ENCODE measurements around the gene KPNA1. TPM values are rescaled to one million over a fixed set of nuclear protein-coding genes. Genes with fewer than 3 reads are reported as not detected.

KPNA1 gene
- total and polyA plus RNA-seq, 2 of the 13 experiments (the other 11 are each of a cell fraction or from before 2014, with no cell fraction given), result 15.4 to 30.0 TPM

DNA sequence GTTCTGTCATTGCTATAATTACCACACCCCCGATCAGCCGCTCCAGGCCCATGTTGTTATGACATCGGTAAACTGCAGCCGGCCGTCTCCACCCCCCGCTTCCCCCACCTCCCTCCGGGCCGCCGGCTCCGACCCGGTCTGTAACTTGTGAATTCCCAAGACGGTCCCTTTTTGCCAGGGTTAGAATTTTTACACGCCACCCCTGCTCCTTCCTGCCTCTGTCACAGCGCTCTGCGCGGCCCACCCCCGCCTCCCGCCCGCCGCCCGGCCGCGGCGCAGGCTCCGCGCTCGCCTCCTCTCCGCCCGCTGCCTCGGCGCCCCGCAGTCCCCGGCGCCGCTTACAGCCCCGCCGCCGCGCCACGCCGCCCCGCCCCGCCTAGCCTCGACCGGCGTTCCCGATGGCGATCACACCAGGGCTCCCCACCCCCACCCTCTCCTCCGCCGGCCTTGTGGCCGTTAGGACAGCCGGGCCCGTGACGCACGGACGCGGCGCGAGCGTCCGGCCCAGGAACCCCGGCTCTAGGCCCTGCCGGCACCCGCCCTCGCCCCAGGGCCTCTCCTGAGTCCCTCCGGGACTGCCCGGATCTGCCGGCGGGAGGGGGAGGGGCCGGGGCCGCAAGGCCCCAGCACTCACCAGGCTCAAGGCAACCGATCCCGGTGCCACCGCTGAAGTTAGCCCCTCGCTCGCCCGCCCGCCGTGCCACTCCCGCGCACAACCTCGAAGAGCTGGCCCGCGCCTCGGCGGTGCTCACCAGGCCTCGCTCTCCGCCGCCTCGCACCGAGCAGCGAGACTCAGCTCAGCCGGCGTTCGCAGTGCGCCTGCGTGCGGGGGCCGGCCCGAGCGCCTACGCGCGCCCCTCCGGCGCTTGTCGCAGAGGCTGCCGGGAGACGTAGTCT, at the start of gene KPNA1 (continued):
- TF ChIP-seq ZBTB3 (CRISPR knock-in tag; IDR thresholded peaks at IDR 0.05; ENCODE audit: borderline replicate concordance, low read depth), result no peak
- TF ChIP-seq, protein P1, sequence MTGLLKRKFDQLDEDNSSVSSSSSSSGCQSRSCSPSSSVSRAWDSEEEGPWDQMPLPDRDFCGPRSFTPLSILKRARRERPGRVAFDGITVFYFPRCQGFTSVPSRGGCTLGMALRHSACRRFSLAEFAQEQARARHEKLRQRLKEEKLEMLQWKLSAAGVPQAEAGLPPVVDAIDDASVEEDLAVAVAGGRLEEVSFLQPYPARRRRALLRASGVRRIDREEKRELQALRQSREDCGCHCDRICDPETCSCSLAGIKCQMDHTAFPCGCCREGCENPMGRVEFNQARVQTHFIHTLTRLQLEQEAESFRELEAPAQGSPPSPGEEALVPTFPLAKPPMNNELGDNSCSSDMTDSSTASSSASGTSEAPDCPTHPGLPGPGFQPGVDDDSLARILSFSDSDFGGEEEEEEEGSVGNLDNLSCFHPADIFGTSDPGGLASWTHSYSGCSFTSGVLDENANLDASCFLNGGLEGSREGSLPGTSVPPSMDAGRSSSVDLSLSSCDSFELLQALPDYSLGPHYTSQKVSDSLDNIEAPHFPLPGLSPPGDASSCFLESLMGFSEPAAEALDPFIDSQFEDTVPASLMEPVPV (CRISPR knock-in tag; IDR thresholded peaks at IDR 0.05), result peak; percentile 53; the same call in 1 of the 2 replicates
- peak; percentile 67 for TF ChIP-seq ZNF263 (CRISPR knock-in tag; IDR thresholded peaks at IDR 0.05)
- TF ChIP-seq MED13 (CRISPR knock-in tag; IDR thresholded peaks at IDR 0.05), result no peak
- 0 out of 2 replicates have a peak, but pooled peaks have one; percentile 54 for TF ChIP-seq MYNN (CRISPR knock-in tag; IDR thresholded peaks at IDR 0.05; ENCODE audit: low read depth)
- TF ChIP-seq, protein P2, sequence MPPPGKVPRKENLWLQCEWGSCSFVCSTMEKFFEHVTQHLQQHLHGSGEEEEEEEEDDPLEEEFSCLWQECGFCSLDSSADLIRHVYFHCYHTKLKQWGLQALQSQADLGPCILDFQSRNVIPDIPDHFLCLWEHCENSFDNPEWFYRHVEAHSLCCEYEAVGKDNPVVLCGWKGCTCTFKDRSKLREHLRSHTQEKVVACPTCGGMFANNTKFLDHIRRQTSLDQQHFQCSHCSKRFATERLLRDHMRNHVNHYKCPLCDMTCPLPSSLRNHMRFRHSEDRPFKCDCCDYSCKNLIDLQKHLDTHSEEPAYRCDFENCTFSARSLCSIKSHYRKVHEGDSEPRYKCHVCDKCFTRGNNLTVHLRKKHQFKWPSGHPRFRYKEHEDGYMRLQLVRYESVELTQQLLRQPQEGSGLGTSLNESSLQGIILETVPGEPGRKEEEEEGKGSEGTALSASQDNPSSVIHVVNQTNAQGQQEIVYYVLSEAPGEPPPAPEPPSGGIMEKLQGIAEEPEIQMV (CRISPR knock-in tag; IDR thresholded peaks at IDR 0.05; ENCODE audit: low read depth), result no peak
- no peak for TF ChIP-seq ZNF333 (CRISPR knock-in tag; IDR thresholded peaks at IDR 0.05; ENCODE audit: borderline replicate concordance)
- peak; percentile 43 for TF ChIP-seq PHF20 (CRISPR knock-in tag; IDR thresholded peaks at IDR 0.05)
- TF ChIP-seq, protein P3, sequence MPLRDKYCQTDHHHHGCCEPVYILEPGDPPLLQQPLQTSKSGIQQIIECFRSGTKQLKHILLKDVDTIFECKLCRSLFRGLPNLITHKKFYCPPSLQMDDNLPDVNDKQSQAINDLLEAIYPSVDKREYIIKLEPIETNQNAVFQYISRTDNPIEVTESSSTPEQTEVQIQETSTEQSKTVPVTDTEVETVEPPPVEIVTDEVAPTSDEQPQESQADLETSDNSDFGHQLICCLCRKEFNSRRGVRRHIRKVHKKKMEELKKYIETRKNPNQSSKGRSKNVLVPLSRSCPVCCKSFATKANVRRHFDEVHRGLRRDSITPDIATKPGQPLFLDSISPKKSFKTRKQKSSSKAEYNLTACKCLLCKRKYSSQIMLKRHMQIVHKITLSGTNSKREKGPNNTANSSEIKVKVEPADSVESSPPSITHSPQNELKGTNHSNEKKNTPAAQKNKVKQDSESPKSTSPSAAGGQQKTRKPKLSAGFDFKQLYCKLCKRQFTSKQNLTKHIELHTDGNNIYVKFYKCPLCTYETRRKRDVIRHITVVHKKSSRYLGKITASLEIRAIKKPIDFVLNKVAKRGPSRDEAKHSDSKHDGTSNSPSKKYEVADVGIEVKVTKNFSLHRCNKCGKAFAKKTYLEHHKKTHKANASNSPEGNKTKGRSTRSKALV (CRISPR knock-in tag; IDR thresholded peaks at IDR 0.05), result 0 out of 2 replicates have a peak, but pooled peaks have one; percentile 55
- no peak for TF ChIP-seq ZBTB20 (CRISPR knock-in tag; IDR thresholded peaks at IDR 0.05; ENCODE audit: borderline replicate concordance, low read depth)
- TF ChIP-seq, protein P4, sequence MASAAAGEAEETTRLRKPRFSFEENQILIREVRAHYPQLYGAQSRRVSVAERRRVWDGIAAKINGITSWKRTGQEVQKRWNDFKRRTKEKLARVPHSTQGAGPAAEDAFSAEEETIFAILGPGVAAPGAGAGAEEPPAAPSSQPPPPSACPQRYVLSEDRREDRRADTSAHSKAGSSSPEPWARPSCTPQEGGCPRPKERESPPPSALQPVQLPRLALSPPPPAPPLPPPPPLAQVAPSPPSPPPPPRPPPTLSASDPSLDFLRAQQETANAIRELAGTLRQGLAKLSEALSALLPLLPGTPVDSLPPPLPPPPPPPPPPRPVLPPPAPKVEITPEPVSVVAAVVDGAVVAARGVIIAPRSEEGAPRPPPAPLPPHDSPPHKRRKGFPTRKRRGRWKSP (CRISPR knock-in tag; IDR thresholded peaks at IDR 0.05), result peak; percentile 69; the same call in 1 of the 2 replicates
- TF ChIP-seq, protein P5, sequence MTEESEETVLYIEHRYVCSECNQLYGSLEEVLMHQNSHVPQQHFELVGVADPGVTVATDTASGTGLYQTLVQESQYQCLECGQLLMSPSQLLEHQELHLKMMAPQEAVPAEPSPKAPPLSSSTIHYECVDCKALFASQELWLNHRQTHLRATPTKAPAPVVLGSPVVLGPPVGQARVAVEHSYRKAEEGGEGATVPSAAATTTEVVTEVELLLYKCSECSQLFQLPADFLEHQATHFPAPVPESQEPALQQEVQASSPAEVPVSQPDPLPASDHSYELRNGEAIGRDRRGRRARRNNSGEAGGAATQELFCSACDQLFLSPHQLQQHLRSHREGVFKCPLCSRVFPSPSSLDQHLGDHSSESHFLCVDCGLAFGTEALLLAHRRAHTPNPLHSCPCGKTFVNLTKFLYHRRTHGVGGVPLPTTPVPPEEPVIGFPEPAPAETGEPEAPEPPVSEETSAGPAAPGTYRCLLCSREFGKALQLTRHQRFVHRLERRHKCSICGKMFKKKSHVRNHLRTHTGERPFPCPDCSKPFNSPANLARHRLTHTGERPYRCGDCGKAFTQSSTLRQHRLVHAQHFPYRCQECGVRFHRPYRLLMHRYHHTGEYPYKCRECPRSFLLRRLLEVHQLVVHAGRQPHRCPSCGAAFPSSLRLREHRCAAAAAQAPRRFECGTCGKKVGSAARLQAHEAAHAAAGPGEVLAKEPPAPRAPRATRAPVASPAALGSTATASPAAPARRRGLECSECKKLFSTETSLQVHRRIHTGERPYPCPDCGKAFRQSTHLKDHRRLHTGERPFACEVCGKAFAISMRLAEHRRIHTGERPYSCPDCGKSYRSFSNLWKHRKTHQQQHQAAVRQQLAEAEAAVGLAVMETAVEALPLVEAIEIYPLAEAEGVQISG (CRISPR knock-in tag; IDR thresholded peaks at IDR 0.05), result peak; percentile 62
- TF ChIP-seq FOXK1 (CRISPR knock-in tag; IDR thresholded peaks at IDR 0.05; ENCODE audit: borderline replicate concordance, low read depth), result peak; percentile 18; the same call in 1 of the 2 replicates
- 0 out of 2 replicates have a peak, but pooled peaks have one; percentile 26 for TF ChIP-seq SATB2 (CRISPR knock-in tag; IDR thresholded peaks at IDR 0.05)
- TF ChIP-seq ZNF766 (CRISPR knock-in tag; IDR thresholded peaks at IDR 0.05; ENCODE audit: borderline replicate concordance), result peak; percentile 66; the same call in 1 of the 2 replicates
- TF ChIP-seq, protein P6, sequence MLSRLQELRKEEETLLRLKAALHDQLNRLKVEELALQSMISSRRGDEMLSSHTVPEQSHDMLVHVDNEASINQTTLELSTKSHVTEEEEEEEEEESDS (CRISPR knock-in tag; IDR thresholded peaks at IDR 0.05; ENCODE audit: borderline replicate concordance), result no peak
- TF ChIP-seq ZNF614 (CRISPR knock-in tag; IDR thresholded peaks at IDR 0.05; ENCODE audit: borderline replicate concordance), result peak; percentile 77; the same call in 1 of the 2 replicates
- TF ChIP-seq REL (CRISPR knock-in tag; conservative IDR thresholded peaks at IDR 0.05), result peak; percentile 71

All from HepG2 (cell line).